ENCODE data around the gene LHFPL2. TPM values are rescaled to one million over a fixed set of nuclear protein-coding genes. Genes with fewer than 3 reads are reported as not detected.

LHFPL2 gene
- total and polyA plus RNA-seq, 2 experiments from 2014 or later: 10.6 to 50.8 TPM

DNA sequence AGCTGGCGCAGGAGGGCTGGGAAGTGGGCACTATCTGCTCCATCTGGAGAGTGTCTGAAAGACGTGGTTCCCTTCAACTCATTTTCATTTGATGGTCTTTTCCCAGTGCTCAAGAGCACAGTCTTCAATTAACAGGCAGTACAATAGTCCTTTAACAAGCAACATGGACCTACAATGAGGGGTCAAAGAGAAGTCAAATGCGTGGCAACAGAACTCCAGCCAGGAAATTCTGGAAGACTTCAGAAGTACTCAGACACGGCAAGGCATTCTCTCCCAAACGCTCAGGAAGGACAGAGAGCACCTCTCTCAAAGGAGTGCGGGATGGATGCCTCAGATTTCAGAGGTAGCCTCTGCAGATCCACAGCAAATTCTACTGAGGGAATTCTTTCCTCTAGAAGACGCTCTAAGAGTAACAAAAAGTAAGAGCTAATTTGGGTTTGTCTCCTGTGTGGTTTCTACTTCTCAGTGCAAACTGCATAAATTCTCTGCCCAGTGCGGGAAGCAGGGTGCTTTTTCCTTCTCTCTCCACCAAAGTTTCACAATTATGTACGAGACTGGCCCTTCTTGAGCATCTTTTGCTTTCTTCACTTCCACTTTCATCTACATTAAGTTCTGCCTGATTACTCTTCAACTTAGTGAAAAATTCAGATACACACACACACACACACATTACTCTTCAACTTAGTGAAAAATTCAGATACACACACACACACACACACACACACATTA, 56.4 kb downstream of the LHFPL2 start:
- Mint-ChIP-seq H3K27me3 (ENCODE audit: insufficient read depth, low read depth, poor library complexity) (no peaks in the 10 kb centered on the region), H3K27ac (peak overlapping the region; percentile 76), H3K9me3 (peaks cover 4% of the 10 kb centered on the region; the same call in 1 of the 3 replicates), H3K36me3 (ENCODE audit: low read depth) (peaks cover 32% of the 10 kb centered on the region), H3K4me1 (peaks cover 45% of the 10 kb centered on the region), H3K4me3 (no peak overlapping the region)
- TF ChIP-seq, protein P1, sequence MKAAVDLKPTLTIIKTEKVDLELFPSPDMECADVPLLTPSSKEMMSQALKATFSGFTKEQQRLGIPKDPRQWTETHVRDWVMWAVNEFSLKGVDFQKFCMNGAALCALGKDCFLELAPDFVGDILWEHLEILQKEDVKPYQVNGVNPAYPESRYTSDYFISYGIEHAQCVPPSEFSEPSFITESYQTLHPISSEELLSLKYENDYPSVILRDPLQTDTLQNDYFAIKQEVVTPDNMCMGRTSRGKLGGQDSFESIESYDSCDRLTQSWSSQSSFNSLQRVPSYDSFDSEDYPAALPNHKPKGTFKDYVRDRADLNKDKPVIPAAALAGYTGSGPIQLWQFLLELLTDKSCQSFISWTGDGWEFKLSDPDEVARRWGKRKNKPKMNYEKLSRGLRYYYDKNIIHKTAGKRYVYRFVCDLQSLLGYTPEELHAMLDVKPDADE (IDR thresholded peaks at IDR 0.05): no peak
- TF ChIP-seq EZH2 (IDR thresholded peaks at IDR 0.05; ENCODE audit: low read depth, unreplicated experiment): no peak
- TF ChIP-seq STAT1 (IDR thresholded peaks at IDR 0.05; ENCODE audit: unreplicated experiment): no peak
- TF ChIP-seq ZNF331 (CRISPR knock-in tag; IDR thresholded peaks at IDR 0.05; ENCODE audit: low read depth): no peak
- TF ChIP-seq ZNF114 (CRISPR knock-in tag; IDR thresholded peaks at IDR 0.05): no peak
- TF ChIP-seq CREB1 (CRISPR knock-in tag; IDR thresholded peaks at IDR 0.05; ENCODE audit: low read depth): no peak
- no peak for TF ChIP-seq JUNB (IDR thresholded peaks at IDR 0.05; ENCODE audit: unreplicated experiment)
- H3K4me3 ChIP-seq: no peak overlapping the region
- H3K79me2 ChIP-seq (replicated peaks; ENCODE audit: insufficient read depth): peaks cover 94% of the 10 kb centered on the region
- H3K36me3 ChIP-seq (ENCODE audit: insufficient read depth): peaks cover 4% of the 10 kb centered on the region; the same call in 1 of the 2 replicates
- no peaks in the 10 kb centered on the region for H3K27me3 ChIP-seq (ENCODE audit: insufficient read depth)
- DNase-seq (ENCODE audit: low spot score): peak; percentile 43
- no peak overlapping the region for H3K27ac ChIP-seq (ENCODE audit: low read depth)
- peaks cover 12% of the 10 kb centered on the region; the same call in 1 of the 2 replicates for H4K20me1 ChIP-seq (replicated peaks; ENCODE audit: insufficient read depth)
- peak; percentile 57 for ATAC-seq
- H3F3A ChIP-seq (replicated peaks; ENCODE audit: low read depth): no peaks in the 10 kb centered on the region
- peak overlapping the region; percentile 28; the same call in 1 of the 2 replicates for H3K4me2 ChIP-seq
- no peak overlapping the region for H2AFZ ChIP-seq
- H3K9me2 ChIP-seq (ENCODE audit: insufficient read depth): 0 out of 2 replicates have a peak, but pooled peaks cover 4% of the 10 kb centered on the region
- peaks cover 21% of the 10 kb centered on the region; the same call in 1 of the 2 replicates for H3K4me1 ChIP-seq (ENCODE audit: insufficient read depth)

DNA sequence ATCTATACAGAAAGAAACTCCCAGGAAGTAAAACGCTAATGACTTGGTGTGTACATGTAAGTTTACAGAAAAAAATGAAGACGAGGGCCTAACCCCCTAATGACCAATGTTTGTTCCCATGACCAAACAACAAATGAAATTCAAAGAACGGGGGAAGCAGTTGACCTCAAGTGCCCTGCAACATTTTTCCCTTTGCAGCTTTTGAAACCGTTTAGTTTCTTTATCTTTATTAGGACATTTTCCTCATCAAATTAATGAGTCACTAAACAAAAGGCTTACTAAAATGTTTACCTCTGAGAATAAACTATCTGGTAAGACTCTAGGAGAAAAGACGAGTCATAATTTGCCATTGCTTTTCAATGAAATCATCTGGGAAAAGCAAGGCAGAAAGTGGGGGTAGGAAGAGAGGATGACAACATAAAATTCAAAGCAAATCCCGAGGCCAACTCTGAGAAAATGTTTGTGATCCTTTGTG, 57.4 kb downstream of the LHFPL2 start:
- 0 out of 2 replicates have a peak, but pooled peaks cover 4% of the 10 kb centered on the region for H3K9me2 ChIP-seq (ENCODE audit: insufficient read depth)
- peaks cover 13% of the 10 kb centered on the region for H3K9me3 Mint-ChIP-seq
- TF ChIP-seq STAT1 (IDR thresholded peaks at IDR 0.05; ENCODE audit: unreplicated experiment) (no peak), ZNF114 (CRISPR knock-in tag; IDR thresholded peaks at IDR 0.05) (no peak)
- TF ChIP-seq, protein P2, sequence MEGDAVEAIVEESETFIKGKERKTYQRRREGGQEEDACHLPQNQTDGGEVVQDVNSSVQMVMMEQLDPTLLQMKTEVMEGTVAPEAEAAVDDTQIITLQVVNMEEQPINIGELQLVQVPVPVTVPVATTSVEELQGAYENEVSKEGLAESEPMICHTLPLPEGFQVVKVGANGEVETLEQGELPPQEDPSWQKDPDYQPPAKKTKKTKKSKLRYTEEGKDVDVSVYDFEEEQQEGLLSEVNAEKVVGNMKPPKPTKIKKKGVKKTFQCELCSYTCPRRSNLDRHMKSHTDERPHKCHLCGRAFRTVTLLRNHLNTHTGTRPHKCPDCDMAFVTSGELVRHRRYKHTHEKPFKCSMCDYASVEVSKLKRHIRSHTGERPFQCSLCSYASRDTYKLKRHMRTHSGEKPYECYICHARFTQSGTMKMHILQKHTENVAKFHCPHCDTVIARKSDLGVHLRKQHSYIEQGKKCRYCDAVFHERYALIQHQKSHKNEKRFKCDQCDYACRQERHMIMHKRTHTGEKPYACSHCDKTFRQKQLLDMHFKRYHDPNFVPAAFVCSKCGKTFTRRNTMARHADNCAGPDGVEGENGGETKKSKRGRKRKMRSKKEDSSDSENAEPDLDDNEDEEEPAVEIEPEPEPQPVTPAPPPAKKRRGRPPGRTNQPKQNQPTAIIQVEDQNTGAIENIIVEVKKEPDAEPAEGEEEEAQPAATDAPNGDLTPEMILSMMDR (conservative IDR thresholded peaks at IDR 0.05; ENCODE audit: low read depth in 2 of 2): no peak
- H3K4me1 Mint-ChIP-seq: peaks cover 35% of the 10 kb centered on the region
- peaks cover 12% of the 10 kb centered on the region; the same call in 1 of the 2 replicates for H4K20me1 ChIP-seq (replicated peaks; ENCODE audit: insufficient read depth)
- no peak overlapping the region for H3K4me3 ChIP-seq
- no peak overlapping the region for H2AFZ ChIP-seq
- H3K36me3 ChIP-seq (ENCODE audit: insufficient read depth): peaks cover 4% of the 10 kb centered on the region; the same call in 1 of the 2 replicates
- H3K27me3 Mint-ChIP-seq (ENCODE audit: insufficient read depth, low read depth, poor library complexity): peaks cover 2% of the 10 kb centered on the region
- peaks cover 13% of the 10 kb centered on the region; the same call in 1 of the 2 replicates for H3K4me1 ChIP-seq (ENCODE audit: insufficient read depth)
- H3K4me2 ChIP-seq: 0 out of 2 replicates have a peak overlapping the region, but pooled peaks have one; percentile 28
- H3K79me2 ChIP-seq (replicated peaks; ENCODE audit: insufficient read depth): peaks cover 94% of the 10 kb centered on the region
- ATAC-seq (no peak), DNase-seq (ENCODE audit: low spot score) (no peak)
- H3K27me3 ChIP-seq (ENCODE audit: insufficient read depth): no peaks in the 10 kb centered on the region
- H3K36me3 Mint-ChIP-seq (ENCODE audit: low read depth): peaks cover 41% of the 10 kb centered on the region
- no peak overlapping the region for H3K27ac ChIP-seq (ENCODE audit: low read depth)
- no peaks in the 10 kb centered on the region for H3F3A ChIP-seq (replicated peaks; ENCODE audit: low read depth)
- H3K4me3 Mint-ChIP-seq: no peak overlapping the region
- peak overlapping the region; percentile 76 for H3K27ac Mint-ChIP-seq
